ENCODE results near the gene SFSWAP.

- TF ChIP-seq CTCF (IDR thresholded peaks at IDR 0.05 in 2 of 3, conservative IDR thresholded peaks at IDR 0.05 in 1 of 3; ENCODE audit: borderline replicate concordance in 1 of 3, insufficient read depth in 1 of 3, low read depth in 2 of 3, low read length in 2 of 3) = no peak
- TF ChIP-seq MAX (IDR thresholded peaks at IDR 0.05) = no peak
- TF ChIP-seq EGR1 (IDR thresholded peaks at IDR 0.05; ENCODE audit: low read depth) = no peak
- TF ChIP-seq POLR2A (IDR thresholded peaks at IDR 0.05; ENCODE audit: borderline replicate concordance, extremely low read depth, insufficient read depth, insufficient read length) = no peak
- no peak for TF ChIP-seq RAD21 (IDR thresholded peaks at IDR 0.05; ENCODE audit: low read depth)
- no peak for TF ChIP-seq POLR2AphosphoS5 (IDR thresholded peaks at IDR 0.05; ENCODE audit: low read depth, low read length)
Measured at GRCh38 chr12:131840643-131841416, 129.9 kb downstream of the SFSWAP start.
